ENCODE results near the gene ZNF276. TPM values are rescaled to one million over a fixed set of nuclear protein-coding genes. Genes with fewer than 3 reads are reported as not detected.

Gene ZNF276
- total and polyA plus RNA-seq, 2 of the 8 experiments (the other 6 are each of a cell fraction or from before 2014, with no cell fraction given): 6.4 to 9.3 TPM

GRCh38 chr16:89784406-89784805 is 63.1 kb downstream of the ZNF276 start:
- Histone ChIP-seq H3K23ac (ENCODE audit: insufficient read length) (no peak overlapping the region), H3K79me2 (ENCODE audit: control insufficient read depth in 1 of 2, insufficient read depth in 2 of 2, low read length in 2 of 2) (no peaks in the 10 kb centered on the region), H3K27ac (ENCODE audit: low read depth, low read length) (no peak overlapping the region), H4K8ac (ENCODE audit: extremely low read depth, insufficient read depth, low read length) (no peak overlapping the region), H2BK15ac (ENCODE audit: low read length) (no peak overlapping the region), H3K27me3 (replicated peaks in 1 of 4; ENCODE audit: control insufficient read depth in 3 of 4, extremely low read depth in 1 of 4, insufficient read depth in 3 of 4, low read length in 3 of 4) (no peaks in the 10 kb centered on the region), H3K9ac (replicated peaks in 1 of 4; ENCODE audit: extremely low read depth in 1 of 4, low read depth in 3 of 4, low read length in 3 of 4) (no peak overlapping the region), H3K79me1 (ENCODE audit: low read depth, low read length) (no peaks in the 10 kb centered on the region), H3K4me2 (ENCODE audit: insufficient read depth in 1 of 2, low read depth in 2 of 2, low read length in 2 of 2) (no peak overlapping the region), H3K18ac (ENCODE audit: extremely low read depth, low read length) (no peak overlapping the region), H2BK20ac (ENCODE audit: low read length) (no peak overlapping the region), H3K56ac (replicated peaks; ENCODE audit: insufficient read length, low read depth, low read length) (no peak overlapping the region), H2AK5ac (ENCODE audit: low read depth, low read length) (no peak overlapping the region), H3K4me3 (ENCODE audit: extremely low read depth in 1 of 4, insufficient read depth in 2 of 4, low read depth in 3 of 4, low read length in 4 of 4) (no peak overlapping the region), H2BK12ac (ENCODE audit: low read depth, low read length) (no peak overlapping the region), H3K36me3 (ENCODE audit: control insufficient read depth in 2 of 4, insufficient read depth in 4 of 4, low read length in 3 of 4) (peaks cover 14 to 72% (median 43%) of the 10 kb centered on the region in 4 experiments), H2AFZ (ENCODE audit: low read length) (no peak overlapping the region), H3K9me3 (ENCODE audit: insufficient read depth in 2 of 2, low read depth in 1 of 2, low read length in 1 of 2) (no peaks in the 10 kb centered on the region), H3K23me2 (ENCODE audit: low read depth, low read length) (no peaks in the 10 kb centered on the region), H3K14ac (ENCODE audit: insufficient read length) (no peak overlapping the region), H4K5ac (ENCODE audit: insufficient read length, low read depth, low read length) (no peak overlapping the region), H4K20me1 (replicated peaks in 1 of 2; ENCODE audit: control insufficient read depth in 1 of 2, insufficient read depth in 2 of 2, low read length in 2 of 2) (peaks cover 2 to 3% of the 10 kb centered on the region in 2 experiments), H4K91ac (replicated peaks; ENCODE audit: insufficient read length, low read length) (no peak overlapping the region), H3K4ac (replicated peaks; ENCODE audit: insufficient read length, low read depth, low read length) (no peak overlapping the region), H3K4me1 (replicated peaks in 1 of 4; ENCODE audit: control insufficient read depth in 3 of 4, insufficient read depth in 4 of 4, low read length in 3 of 4) (peaks cover 0 to 6% (median 2%) of the 10 kb centered on the region in 4 experiments; a peak in 4 of 7 replicates), H2BK5ac (ENCODE audit: low read depth, low read length) (no peak overlapping the region), H2BK120ac (replicated peaks; ENCODE audit: low read depth, low read length) (no peak overlapping the region)
- CTCF ChIA-PET (ENCODE audit: partially characterized antibody): interaction anchor here (1.3 to 1.7 kb wide), 2 partner anchors 10 to 77 kb away, joined by 5 to 7 read pairs; no protein-coding TSS in a partner anchor
- POLR2A ChIA-PET (ENCODE audit: partially characterized antibody): interaction anchor here (0.8 to 1.6 kb wide), 2 partner anchors 10 to 32 kb away, joined by 3 to 5 read pairs; partner anchors contain the start of gene FANCA
- DNase-seq (ENCODE audit: low read depth in 1 of 2, low spot score in 2 of 2) (no peak), FAIRE-seq (no peak)
- WGBS, 2 experiments (ENCODE audit: extremely low coverage in 1 of 2, insufficient coverage in 1 of 2, insufficient read length in 1 of 2, insufficient replicate concordance in 2 of 2, low coverage in 1 of 2, low lambda C conversion rate in 2 of 2, missing lambda C conversion rate in 1 of 2): 98% methylated on average over 7 of the region's 7 CpGs; no CpG with 5 or more reads in 1 of the 2 experiments
- no peak for TF ChIP-seq PHF8 (conservative IDR thresholded peaks at IDR 0.05; ENCODE audit: low read depth, low read length)

All from H1 (cell line).